ENCODE results near the gene MCTP1. TPM values are rescaled to one million over a fixed set of nuclear protein-coding genes. Genes with fewer than 3 reads are reported as not detected.

The MCTP1 gene
- total RNA-seq, 2 donors from 2014 or later: 3.3 to 5.0 TPM

GRCh38 chr5:94660506-94660905 is 624.4 kb downstream of the MCTP1 start:
- Histone ChIP-seq H3K9me3 (no peaks in the 10 kb centered on the region), H3K36me3 (no peaks in the 10 kb centered on the region), H3K4me1 (replicated peaks) (no peaks in the 10 kb centered on the region), H3K27ac (no peak overlapping the region), H3K4me3 (no peak overlapping the region), H3K27me3 (replicated peaks; ENCODE audit: insufficient read depth) (no peaks in the 10 kb centered on the region)
- intact Hi-C loops (cut with DNase I): no loop called here
- 100% methylated on average over 8 of the region's 8 CpGs for WGBS
- TF ChIP-seq, protein P1, sequence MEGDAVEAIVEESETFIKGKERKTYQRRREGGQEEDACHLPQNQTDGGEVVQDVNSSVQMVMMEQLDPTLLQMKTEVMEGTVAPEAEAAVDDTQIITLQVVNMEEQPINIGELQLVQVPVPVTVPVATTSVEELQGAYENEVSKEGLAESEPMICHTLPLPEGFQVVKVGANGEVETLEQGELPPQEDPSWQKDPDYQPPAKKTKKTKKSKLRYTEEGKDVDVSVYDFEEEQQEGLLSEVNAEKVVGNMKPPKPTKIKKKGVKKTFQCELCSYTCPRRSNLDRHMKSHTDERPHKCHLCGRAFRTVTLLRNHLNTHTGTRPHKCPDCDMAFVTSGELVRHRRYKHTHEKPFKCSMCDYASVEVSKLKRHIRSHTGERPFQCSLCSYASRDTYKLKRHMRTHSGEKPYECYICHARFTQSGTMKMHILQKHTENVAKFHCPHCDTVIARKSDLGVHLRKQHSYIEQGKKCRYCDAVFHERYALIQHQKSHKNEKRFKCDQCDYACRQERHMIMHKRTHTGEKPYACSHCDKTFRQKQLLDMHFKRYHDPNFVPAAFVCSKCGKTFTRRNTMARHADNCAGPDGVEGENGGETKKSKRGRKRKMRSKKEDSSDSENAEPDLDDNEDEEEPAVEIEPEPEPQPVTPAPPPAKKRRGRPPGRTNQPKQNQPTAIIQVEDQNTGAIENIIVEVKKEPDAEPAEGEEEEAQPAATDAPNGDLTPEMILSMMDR (IDR thresholded peaks at IDR 0.05): no peak
- TF ChIP-seq POLR2A (IDR thresholded peaks at IDR 0.05) (no peak), POLR2AphosphoS5 (IDR thresholded peaks at IDR 0.05) (no peak)
- no peak for DNase-seq (ENCODE audit: low spot score)

- intact Hi-C loops (cut with DNase I): no loop called here
- no peak for TF ChIP-seq POLR2AphosphoS5 (IDR thresholded peaks at IDR 0.05)
- no peak for TF ChIP-seq POLR2A (IDR thresholded peaks at IDR 0.05)
- TF ChIP-seq, protein P1 (IDR thresholded peaks at IDR 0.05): no peak
- Histone ChIP-seq H3K27me3 (replicated peaks; ENCODE audit: insufficient read depth) (no peaks in the 10 kb centered on the region), H3K27ac (no peak overlapping the region), H3K4me1 (replicated peaks) (no peaks in the 10 kb centered on the region), H3K9me3 (no peaks in the 10 kb centered on the region), H3K4me3 (no peak overlapping the region), H3K36me3 (no peaks in the 10 kb centered on the region)
- WGBS: 96% methylated on average over 1 of the region's 1 CpG
- DNase-seq (ENCODE audit: low spot score): no peak
Observed at GRCh38 chr5:94658272-94658671, 626.6 kb downstream of the MCTP1 start.

Small RNAs within 50 kb of the gene (small RNA-seq; reads per million reads assigned to genes)
- gene RF02271: 0 reads per million in 2 donors

Other genes starting within 250 kb of the MCTP1 start
- gene FAM81B, start 106.3 kb upstream of the MCTP1 start, total RNA-seq: 1 to 10 TPM in 1 of 2 donors, not detected in 1; 8.2 TPM